Bone marrow (tissue), 2 donors: ENCODE results near the gene KNDC1.

Experiments used
- DNase-seq, 2 donors: peaks; one replicate each; lab custom pipeline; 2025; lab: John Stamatoyannopoulos, UW

KNDC1 gene

GRCh38 chr10:133241501-133242205, 81.6 kb downstream of the KNDC1 start:
- DNase-seq, result peak; percentile 15 to 26

- DNase-seq, result no peak
Measured at GRCh38 chr10:133242611-133243356, 82.8 kb downstream of the KNDC1 start.

GRCh38 chr10:133243593-133243992, 83.6 kb downstream of the KNDC1 start:
- DNase-seq, result no peak

- no peak for DNase-seq
Measured at GRCh38 chr10:133245439-133246235, 85.6 kb downstream of the KNDC1 start.

GRCh38 chr10:133246236-133246626, 86.2 kb downstream of the KNDC1 start:
- no peak for DNase-seq

GRCh38 chr10:133247681-133248333, 87.8 kb downstream of the KNDC1 start:
- no peak for DNase-seq

- DNase-seq, result no peak
Measured at GRCh38 chr10:133248334-133248715, 88.3 kb downstream of the KNDC1 start.

GRCh38 chr10:133249094-133249780, 89.2 kb downstream of the KNDC1 start:
- DNase-seq, result no peak

- no peak for DNase-seq
Measured at GRCh38 chr10:133249975-133250754, 90.1 kb downstream of the KNDC1 start.

GRCh38 chr10:133251388-133252222, 91.6 kb downstream of the KNDC1 start:
- no peak for DNase-seq

- DNase-seq, result no peak
Measured at GRCh38 chr10:133252223-133252552, 92.2 kb downstream of the KNDC1 start.

- no peak for DNase-seq
Measured at GRCh38 chr10:133253361-133253955, 93.4 kb downstream of the KNDC1 start.

GRCh38 chr10:133254421-133255120, 94.6 kb downstream of the KNDC1 start:
- no peak for DNase-seq

- no peak for DNase-seq
Measured at GRCh38 chr10:133255323-133255722, 95.3 kb downstream of the KNDC1 start.

- DNase-seq, result peak; percentile 11 to 63
Measured at GRCh38 chr10:133257489-133258065, 97.6 kb downstream of the KNDC1 start.

- peak in 1 of 2 donors; percentile 50 for DNase-seq
Measured at GRCh38 chr10:133258066-133258817, 98.2 kb downstream of the KNDC1 start.

- DNase-seq, result peak; percentile 82 to 98
Measured at GRCh38 chr10:133258818-133259601, 99.0 kb downstream of the KNDC1 start.
